CD4-positive, alpha-beta memory T cell (primary cell): ENCODE measurements around the gene GATAD2B. TPM values are rescaled to one million over a fixed set of nuclear protein-coding genes. Genes with fewer than 3 reads are reported as not detected.
A peak's percentile ranks its signal among the peaks of the same experiment; 100 is the strongest.

Experiments
- CTCF ChIA-PET: fragments of 350-600 bp; sonication (Branson Sonifier 250); formaldehyde crosslinking; loops from one replicate; lab custom pipeline; 2021; ENCODE audit warnings: inconsistent platforms; ENCODE audit not compliant: partially characterized antibody; lab: Charles Lee
- POLR2A ChIA-PET: fragments of 350-600 bp; sonication (Branson Sonifier 250); formaldehyde crosslinking; loops from one replicate; lab custom pipeline; 2021; ENCODE audit not compliant: partially characterized antibody; lab: Charles Lee
- DNase-seq, 5 donors: peaks; one replicate each; pipeline versions ENCODE4 v3.0.0 to v3.0.0-alpha.2; 2020 to 2022; ENCODE audit warnings: mixed read lengths in 1 of 5
- H3K27ac ChIP-seq: one replicate; pipeline ENCODE4 v1.7.0; 2013; ENCODE audit warnings: low read depth, low read length
- H3K27me3 ChIP-seq: 2 replicates; pipeline ENCODE4 v1.7.0; 2013; ENCODE audit warnings: mild to moderate bottlenecking, low read length, moderate library complexity; ENCODE audit not compliant: insufficient read depth
- H3K36me3 ChIP-seq: 2 replicates; pipeline ENCODE4 v1.7.0; 2013; ENCODE audit warnings: mild to moderate bottlenecking, low read length, moderate library complexity; ENCODE audit not compliant: insufficient read depth
- H3K4me1 ChIP-seq: 2 replicates; pipeline ENCODE4 v1.7.0; 2013; ENCODE audit warnings: mild to moderate bottlenecking, low read length, moderate library complexity; ENCODE audit not compliant: insufficient read depth
- H3K4me3 ChIP-seq, 2 donors: one replicate each; pipeline ENCODE4 v1.7.0; 2013; ENCODE audit warnings: low read length in 2 of 2, mild to moderate bottlenecking in 1 of 2
- H3K9me3 ChIP-seq, 2 donors: one replicate each; pipeline ENCODE4 v1.7.0; 2013; ENCODE audit warnings: low read length in 2 of 2, control low read depth in 1 of 2; ENCODE audit not compliant: control insufficient read depth in 1 of 2
- H3K27ac Mint-ChIP-seq, 7 donors: one replicate each; pipeline ENCODE4 v1.8.0; 2020 to 2021; ENCODE audit warnings: mixed read lengths in 7 of 7, mild to moderate bottlenecking in 6 of 7, inconsistent platforms in 3 of 7, moderate library complexity in 3 of 7
- H3K27me3 Mint-ChIP-seq, 2 donors: one replicate each; pipeline ENCODE4 v1.8.0; 2020 to 2021; ENCODE audit warnings: mixed read lengths in 2 of 2
- H3K36me3 Mint-ChIP-seq, 2 donors: one replicate each; pipeline ENCODE4 v1.8.0; 2020 to 2021; ENCODE audit warnings: mixed read lengths in 2 of 2, inconsistent platforms in 1 of 2, mild to moderate bottlenecking in 1 of 2
- H3K4me1 Mint-ChIP-seq, 4 donors: one replicate each; pipeline ENCODE4 v1.8.0; 2020 to 2021; ENCODE audit warnings: mixed read lengths in 4 of 4, mild to moderate bottlenecking in 1 of 4
- H3K4me3 Mint-ChIP-seq, 8 donors: one replicate each; pipeline ENCODE4 v1.8.0; 2020 to 2021; ENCODE audit warnings: mixed read lengths in 8 of 8, mild to moderate bottlenecking in 7 of 8, moderate library complexity in 6 of 8, inconsistent platforms in 3 of 8
- H3K9me3 Mint-ChIP-seq, 8 donors: one replicate each; pipeline ENCODE4 v1.8.0; 2020 to 2021; ENCODE audit warnings: mixed read lengths in 8 of 8, mild to moderate bottlenecking in 5 of 8, inconsistent platforms in 3 of 8, moderate library complexity in 1 of 8
- intact Hi-C: fragments of 100-400 bp; cut with micrococcal nuclease; formaldehyde crosslinking; loops from one replicate; pipeline ENCODE4 v1.15.1; 2023
- polyA plus RNA-seq, 2 donors: library from polyadenylated mRNA; unstranded; fragments of 300-500 nt; fragmentation: Illumina TruSeq; gene quantifications; one replicate each; pipeline ENCODE4 v1.2.3, GENCODE V29; 2021
- total RNA-seq, 2 experiments: library from RNA; stranded (reverse); gene quantifications; one replicate each; pipeline ENCODE4 v1.2.3, GENCODE V29; 2021

Gene GATAD2B
- total and polyA plus RNA-seq, 4 experiments from 2014 or later, result 1.8 to 104 (median 51.3) TPM

DNA sequence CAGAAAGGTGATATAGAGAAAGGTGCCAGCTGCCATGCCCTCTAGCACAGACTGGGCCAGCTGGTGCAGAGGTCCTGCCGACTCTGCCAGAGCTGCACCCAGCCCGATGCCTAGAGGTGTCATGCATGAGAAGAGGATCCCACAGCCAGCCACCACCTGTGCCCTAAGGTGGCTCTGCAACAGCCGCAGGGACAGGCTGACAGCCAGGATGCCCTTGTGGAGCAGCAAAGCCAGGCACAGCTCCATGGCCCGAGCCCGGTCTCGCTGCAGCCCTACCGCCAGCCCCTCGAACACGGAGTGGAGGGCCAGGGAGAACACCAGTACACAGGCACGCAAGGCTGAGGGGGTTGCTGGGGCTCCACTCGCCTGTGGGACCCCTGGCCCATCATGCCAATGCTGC is 37.4 kb upstream of the GATAD2B start:
- H3K27ac ChIP-seq, result no peak overlapping the region
- no peak overlapping the region for H3K4me3 ChIP-seq
- POLR2A ChIA-PET, result interaction anchor here (0.6 to 8.6 kb wide), 6 partner anchors 12 to 36 kb away, joined by 3 to 142 read pairs (median 10); partner anchors contain the start of genes DENND4B, JTB and RPS27
- peak overlapping the region in 2 of 8 donors; percentile 1 to 18 for H3K4me3 Mint-ChIP-seq
- H3K4me1 Mint-ChIP-seq, result peaks cover 40 to 69% (median 53%) of the 10 kb centered on the region in 4 donors
- H3K9me3 Mint-ChIP-seq, result no peaks in the 10 kb centered on the region
- DNase-seq, result no peak
- peaks cover 54% of the 10 kb centered on the region for H3K4me1 ChIP-seq
- H3K36me3 Mint-ChIP-seq, result peaks cover 0 to 28% of the 10 kb centered on the region in 2 donors
- CTCF ChIA-PET, result no interaction called here
- H3K27ac Mint-ChIP-seq, result peak overlapping the region in 3 of 7 donors; percentile 60 to 99 (median 91)
- H3K27me3 ChIP-seq, result no peaks in the 10 kb centered on the region
- no peaks in the 10 kb centered on the region for H3K36me3 ChIP-seq
- intact Hi-C loops, result no loop called here
- H3K27me3 Mint-ChIP-seq, result no peaks in the 10 kb centered on the region
- H3K9me3 ChIP-seq, result no peaks in the 10 kb centered on the region

DNA sequence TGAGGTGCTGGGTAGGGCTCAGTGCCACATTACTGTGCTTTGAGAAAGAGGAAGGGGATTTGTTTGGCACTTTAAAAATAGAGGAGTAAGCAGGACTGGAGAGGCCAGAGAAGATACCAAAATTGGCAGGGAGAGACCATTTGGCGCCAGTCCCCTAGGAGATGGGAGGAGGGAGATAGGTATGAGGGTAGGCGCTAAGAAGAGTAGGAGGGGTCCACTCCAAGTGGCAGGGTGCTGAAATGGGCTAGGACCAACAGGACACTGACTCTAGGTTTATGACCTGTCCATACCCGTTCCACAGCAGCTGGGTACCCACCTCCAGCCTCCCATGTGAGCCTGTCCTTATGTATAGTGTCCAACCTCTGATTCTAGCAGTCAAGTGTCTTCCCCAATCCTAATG is 36.7 kb upstream of the GATAD2B start:
- peak overlapping the region in 5 of 7 donors; percentile 60 to 99 (median 86) for H3K27ac Mint-ChIP-seq
- H3K4me1 Mint-ChIP-seq, result peaks cover 43 to 74% (median 57%) of the 10 kb centered on the region in 4 donors
- no peak for DNase-seq
- Histone ChIP-seq H3K4me1 (peaks cover 60% of the 10 kb centered on the region), H3K9me3 (no peaks in the 10 kb centered on the region), H3K36me3 (peaks cover 6% of the 10 kb centered on the region), H3K27me3 (no peaks in the 10 kb centered on the region), H3K27ac (peak overlapping the region; percentile 90), H3K4me3 (no peak overlapping the region)
- ChIA-PET CTCF (interaction anchor here (4.3 kb wide), 1 partner anchor 14 kb away, joined by 31 read pairs; the partner anchor contains the start of gene DENND4B), POLR2A (interaction anchor here (0.6 to 8.6 kb wide), 9 partner anchors 8 to 37 kb away, joined by 3 to 142 read pairs (median 10); partner anchors contain the start of genes CREB3L4, DENND4B, GATAD2B and JTB)
- no peaks in the 10 kb centered on the region for H3K27me3 Mint-ChIP-seq
- H3K36me3 Mint-ChIP-seq, result peaks cover under 1 to 30% of the 10 kb centered on the region in 2 donors
- intact Hi-C loops, result loop anchor here (2.0 to 5.0 kb wide), 2 partner anchors 27 to 177 kb away; partner anchors contain the start of gene RAB13
- no peaks in the 10 kb centered on the region for H3K9me3 Mint-ChIP-seq
- H3K4me3 Mint-ChIP-seq, result peak overlapping the region in 1 of 8 donors; percentile 18

DNA sequence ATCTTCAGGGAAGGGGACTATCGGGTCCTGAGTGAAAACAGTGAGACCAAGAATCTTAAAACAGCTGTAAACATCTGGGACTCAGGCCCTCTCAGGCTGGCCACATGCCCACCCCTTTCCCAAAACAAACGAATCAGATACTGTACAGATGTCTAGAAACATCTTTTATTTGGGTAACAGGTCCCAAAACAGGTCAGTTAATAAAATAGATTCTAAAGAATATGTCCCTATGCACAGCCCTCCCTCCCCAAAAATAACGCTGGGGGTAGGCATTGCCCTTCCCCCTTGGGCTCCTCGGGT is 36.1 kb upstream of the GATAD2B start:
- no peaks in the 10 kb centered on the region for H3K27me3 Mint-ChIP-seq
- H3K27me3 ChIP-seq, result no peaks in the 10 kb centered on the region
- no peaks in the 10 kb centered on the region for H3K9me3 Mint-ChIP-seq
- peak overlapping the region; percentile 90 for H3K27ac ChIP-seq
- ChIA-PET CTCF (interaction anchor here (0.8 to 4.3 kb wide), 3 partner anchors 9 to 17 kb away, joined by 3 to 31 read pairs (median 11); partner anchors contain the start of genes CREB3L4 and DENND4B), POLR2A (interaction anchor here (1.0 to 8.6 kb wide), 10 partner anchors 8 to 325 kb away, joined by 3 to 142 read pairs (median 10); partner anchors contain the start of genes CHTOP, CREB3L4, DENND4B and GATAD2B)
- DNase-seq, result no peak
- no peak overlapping the region for H3K4me3 ChIP-seq
- peaks cover 9% of the 10 kb centered on the region for H3K36me3 ChIP-seq
- H3K27ac Mint-ChIP-seq, result peak overlapping the region; percentile 88 to 99 (median 97)
- H3K4me1 Mint-ChIP-seq, result peaks cover 44 to 75% (median 59%) of the 10 kb centered on the region in 4 donors
- peak overlapping the region; percentile 9 to 99 (median 99) for H3K4me3 Mint-ChIP-seq
- peaks cover 60% of the 10 kb centered on the region for H3K4me1 ChIP-seq
- intact Hi-C loops, result loop anchor here (1.0 to 5.0 kb wide), 6 partner anchors 8 to 177 kb away; partner anchors contain the start of genes CREB3L4, JTB and RAB13
- no peaks in the 10 kb centered on the region for H3K9me3 ChIP-seq
- H3K36me3 Mint-ChIP-seq, result peaks cover 6 to 35% of the 10 kb centered on the region in 2 donors

DNA sequence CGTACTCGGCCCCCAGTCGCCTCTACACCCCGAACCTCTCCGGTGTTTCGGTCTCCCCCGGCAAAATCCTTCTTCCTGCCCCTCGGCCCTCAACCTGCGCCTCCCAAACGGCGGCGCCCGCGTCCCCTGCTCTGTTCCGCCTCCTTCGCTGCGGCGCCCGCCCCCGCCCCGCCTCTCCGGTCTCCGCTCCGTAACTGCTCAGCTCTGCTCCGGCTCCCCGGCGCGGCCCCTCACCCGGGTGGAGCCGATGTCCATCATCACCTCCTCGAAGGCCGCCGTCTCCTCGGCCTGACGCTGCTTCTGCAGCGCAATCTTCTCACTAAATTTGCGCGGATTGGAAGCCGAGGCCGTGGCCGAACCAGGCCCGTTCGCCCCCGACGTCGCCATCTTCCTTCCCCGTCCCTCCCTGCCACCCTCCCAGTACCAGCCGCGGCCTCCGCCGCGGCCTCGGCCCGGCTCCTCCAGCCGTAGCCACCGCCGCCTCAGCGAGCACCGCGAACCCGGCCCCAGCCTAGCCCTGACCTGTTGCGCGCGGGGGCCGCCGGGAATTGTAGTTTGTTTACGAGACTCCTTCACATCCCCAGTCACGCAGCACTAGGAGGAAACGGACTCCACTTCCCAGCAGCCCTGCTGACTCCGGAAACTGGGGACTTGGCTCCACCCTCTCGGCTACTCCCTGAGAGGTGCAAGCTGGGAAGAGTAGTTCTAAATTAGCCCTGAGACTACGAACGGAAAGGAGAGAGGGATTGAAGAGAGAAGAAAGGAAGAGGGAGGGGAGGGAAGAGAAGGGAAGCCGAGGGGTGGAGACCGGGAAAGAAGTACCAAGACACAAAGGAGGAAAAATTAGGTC is 35.6 kb upstream of the GATAD2B start, which contains the start of gene CRTC2:
Gene CRTC2, minus strand, starts transcription at position 502 of the 850 bp plus-strand sequence. Its CDS starts 115 bp downstream, at position 387.
- H3K27me3 ChIP-seq, result no peaks in the 10 kb centered on the region
- Mint-ChIP-seq H3K27ac (peak within 1 kb of the TSS; percentile 88 to 99 (median 97)), H3K4me1 (peaks cover 42 to 75% (median 57%) of the 10 kb centered on the region in 4 donors), H3K9me3 (no peaks in the 10 kb centered on the region), H3K4me3 (peak within 1 kb of the TSS; percentile 97 to 99 (median 99)), H3K36me3 (peaks cover 9 to 40% of the 10 kb centered on the region in 2 donors), H3K27me3 (no peaks in the 10 kb centered on the region)
- no peaks in the 10 kb centered on the region for H3K9me3 ChIP-seq
- ChIA-PET POLR2A (interaction anchor here (0.6 to 8.6 kb wide), 13 partner anchors 9 to 324 kb away, joined by 3 to 142 read pairs (median 7); partner anchors contain the start of genes CHTOP, CREB3L4, DENND4B and GATAD2B), CTCF (interaction anchor here (0.8 to 4.3 kb wide), 4 partner anchors 9 to 29 kb away, joined by 3 to 31 read pairs (median 10); partner anchors contain the start of genes CREB3L4, DENND4B and RAB13)
- peak within 1 kb of the TSS; percentile 80 to 99 for H3K4me3 ChIP-seq
- peaks cover 61% of the 10 kb centered on the region for H3K4me1 ChIP-seq
- peak within 1 kb of the TSS; percentile 90 for H3K27ac ChIP-seq
- DNase-seq, result peak; percentile 95 to 99 (median 97)
- peaks cover 15% of the 10 kb centered on the region for H3K36me3 ChIP-seq
- intact Hi-C loops, result loop anchor here (1.0 to 5.0 kb wide), 6 partner anchors 9 to 176 kb away; partner anchors contain the start of genes CREB3L4, JTB and RAB13

DNA sequence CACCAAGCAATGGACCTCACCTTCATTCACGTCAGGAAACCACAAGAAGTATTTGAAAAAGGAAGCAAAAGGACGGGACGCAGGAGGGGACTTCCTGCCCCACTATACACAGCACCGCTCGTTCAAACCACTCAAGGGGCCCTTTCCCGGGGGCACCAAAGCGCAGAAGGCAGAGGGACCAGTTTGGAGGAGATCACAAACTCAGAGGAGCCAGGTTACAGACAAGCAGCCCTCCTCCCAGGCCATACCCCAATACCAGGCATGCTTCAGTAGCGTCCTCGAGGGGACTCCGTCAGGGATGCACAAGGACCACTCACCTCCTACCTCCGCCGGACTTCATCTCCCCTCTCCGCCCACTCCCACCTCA is 35.0 kb upstream of the GATAD2B start:
- H3K4me1 Mint-ChIP-seq, result peaks cover 42 to 71% (median 55%) of the 10 kb centered on the region in 4 donors
- DNase-seq, result peak in 4 of 5 donors; percentile 46 to 72 (median 54)
- Histone ChIP-seq H3K36me3 (peaks cover 18% of the 10 kb centered on the region), H3K4me3 (peak overlapping the region; percentile 80 to 99), H3K27ac (peak overlapping the region; percentile 90), H3K27me3 (no peaks in the 10 kb centered on the region), H3K9me3 (no peaks in the 10 kb centered on the region), H3K4me1 (peaks cover 59% of the 10 kb centered on the region)
- peaks cover 11 to 42% of the 10 kb centered on the region in 2 donors for H3K36me3 Mint-ChIP-seq
- H3K4me3 Mint-ChIP-seq, result peak overlapping the region; percentile 97 to 99 (median 99)
- CTCF ChIA-PET, result interaction anchor here (1.5 to 4.3 kb wide), 4 partner anchors 10 to 29 kb away, joined by 7 to 31 read pairs (median 10); partner anchors contain the start of genes CREB3L4, DENND4B and RAB13
- H3K27me3 Mint-ChIP-seq, result no peaks in the 10 kb centered on the region
- H3K27ac Mint-ChIP-seq, result peak overlapping the region; percentile 88 to 99 (median 97)
- intact Hi-C loops, result loop anchor here (1.0 to 5.0 kb wide), 6 partner anchors 10 to 175 kb away; partner anchors contain the start of genes CREB3L4, JTB and RAB13
- no peaks in the 10 kb centered on the region for H3K9me3 Mint-ChIP-seq
- POLR2A ChIA-PET, result interaction anchor here (0.6 to 8.6 kb wide), 11 partner anchors 10 to 324 kb away, joined by 3 to 142 read pairs (median 17); partner anchors contain the start of genes CHTOP, CREB3L4, DENND4B and GATAD2B

DNA sequence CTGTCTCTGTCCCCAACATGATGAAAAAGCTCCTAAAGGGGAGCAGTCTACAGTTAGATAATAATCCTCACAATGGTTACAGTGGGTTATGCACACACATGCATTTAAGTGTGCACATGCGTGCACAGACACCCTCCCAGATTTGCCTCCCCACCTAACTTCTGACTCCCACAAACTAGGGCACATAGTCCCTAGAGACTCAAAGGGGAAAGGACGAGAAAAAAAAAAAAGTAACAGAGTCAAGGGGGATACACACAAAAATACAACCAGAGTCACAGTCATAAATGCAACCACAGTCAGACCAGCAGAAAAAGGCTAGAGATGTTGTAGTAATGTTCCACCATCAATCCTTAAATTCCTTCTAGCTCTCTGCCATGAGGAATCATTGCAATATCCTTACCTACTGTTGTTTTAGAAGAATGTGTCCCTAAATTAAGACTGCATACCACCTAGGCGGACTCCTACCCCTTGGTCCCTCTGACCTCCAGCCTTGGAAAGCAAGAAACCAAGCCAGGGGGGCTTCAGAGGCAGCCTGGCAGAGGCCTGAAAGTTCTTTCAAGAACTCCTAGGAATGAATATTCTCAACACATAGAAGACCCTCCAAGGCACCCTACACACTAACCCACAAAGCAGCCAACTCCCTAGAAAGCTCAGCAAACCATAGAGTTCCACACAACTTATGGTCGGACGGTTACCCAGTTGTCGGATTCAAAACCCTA is 34.4 kb upstream of the GATAD2B start:
- peak overlapping the region; percentile 97 to 99 (median 99) for H3K4me3 Mint-ChIP-seq
- H3K4me1 Mint-ChIP-seq, result peaks cover 36 to 65% (median 49%) of the 10 kb centered on the region in 4 donors
- no peak for DNase-seq
- ChIA-PET CTCF (interaction anchor here (1.3 to 4.3 kb wide), 4 partner anchors 11 to 30 kb away, joined by 3 to 31 read pairs (median 8); partner anchors contain the start of genes CREB3L4, DENND4B and RAB13), POLR2A (interaction anchor here (1.0 to 8.6 kb wide), 11 partner anchors 10 to 323 kb away, joined by 3 to 142 read pairs (median 10); partner anchors contain the start of genes CHTOP, CREB3L4, DENND4B and GATAD2B)
- intact Hi-C loops, result loop anchor here (5.0 kb wide), 1 partner anchor 175 kb away; no protein-coding TSS in a partner anchor
- H3K27ac Mint-ChIP-seq, result peak overlapping the region; percentile 88 to 99 (median 97)
- no peaks in the 10 kb centered on the region for H3K27me3 Mint-ChIP-seq
- Histone ChIP-seq H3K27me3 (no peaks in the 10 kb centered on the region), H3K9me3 (no peaks in the 10 kb centered on the region), H3K4me1 (peaks cover 53% of the 10 kb centered on the region), H3K36me3 (peaks cover 23% of the 10 kb centered on the region), H3K4me3 (peak overlapping the region; percentile 80 to 99), H3K27ac (peak overlapping the region; percentile 90)
- H3K9me3 Mint-ChIP-seq, result no peaks in the 10 kb centered on the region
- peaks cover 16 to 42% of the 10 kb centered on the region in 2 donors for H3K36me3 Mint-ChIP-seq
